GM21526 (cell line): ENCODE measurements around the gene XXYLT1.

ENCODE experiments used
- ATAC-seq: cut with Tn5 transposase; IDR thresholded peaks from one replicate; pipeline ENCODE4 v1.9.1; 2021; ENCODE audit warnings: moderate library complexity; ENCODE audit not compliant: unreplicated experiment, low FRiP score

The XXYLT1 gene

DNA sequence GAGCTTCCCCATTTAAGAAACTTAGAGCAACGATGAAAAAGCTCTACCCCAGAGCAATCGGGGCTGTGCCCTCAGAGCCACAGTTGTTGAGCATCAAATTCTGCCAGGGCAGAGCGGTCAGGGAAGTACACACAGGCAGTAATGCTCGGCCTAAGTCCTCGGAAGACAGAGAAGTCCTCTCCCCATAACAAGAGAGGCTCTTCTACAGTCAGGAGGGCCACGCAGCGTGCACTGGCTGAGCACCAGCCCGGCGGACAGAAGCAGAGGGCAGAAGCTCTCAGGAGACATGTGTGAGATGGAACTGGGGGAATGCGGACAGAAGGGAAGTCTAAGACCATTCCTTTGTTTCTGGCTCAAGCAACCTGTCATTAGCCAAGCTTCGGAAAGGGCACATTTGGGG lies 95.9 kb downstream of the XXYLT1 start:
- ATAC-seq, result no peak

DNA sequence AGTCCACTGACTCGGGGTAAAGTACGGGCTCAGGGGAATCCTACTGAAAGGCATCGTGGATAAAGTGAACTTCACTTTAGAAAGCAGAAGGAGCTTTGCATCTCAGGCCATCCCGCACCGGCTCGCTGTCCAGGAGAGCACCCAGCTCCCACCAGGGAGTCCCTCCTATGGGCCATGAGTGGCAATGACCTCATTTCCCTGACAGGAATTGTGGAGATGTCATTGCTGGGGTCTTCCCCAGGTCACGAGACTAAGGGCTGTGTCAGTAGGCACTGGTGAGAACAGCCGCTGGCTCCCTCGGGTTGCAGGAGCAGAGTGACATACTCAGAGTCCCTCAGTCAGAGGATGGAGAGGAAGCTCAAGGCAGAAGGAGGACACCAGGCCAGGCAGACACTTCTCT lies 97.3 kb downstream of the XXYLT1 start:
- ATAC-seq, result no peak

DNA sequence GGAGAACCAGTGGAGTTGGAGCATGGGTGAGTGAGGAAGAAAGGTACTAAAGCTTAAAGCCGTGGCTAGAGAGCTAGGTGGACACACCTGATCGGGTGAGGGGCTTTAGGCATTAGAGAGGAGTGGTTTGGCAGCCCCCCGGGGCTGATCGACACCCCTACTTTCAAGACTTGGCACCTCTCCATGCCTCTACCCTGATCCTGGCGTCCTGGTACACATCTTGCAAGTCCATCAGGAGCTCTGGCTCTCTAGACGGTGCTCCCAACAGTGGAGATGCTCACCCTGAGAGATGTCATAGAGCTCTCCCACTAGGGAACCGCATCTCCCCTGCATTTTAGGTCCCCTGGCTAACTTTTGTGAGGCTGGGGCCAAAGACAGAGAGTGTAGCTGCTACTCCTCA lies 98.1 kb downstream of the XXYLT1 start:
- no peak for ATAC-seq

DNA sequence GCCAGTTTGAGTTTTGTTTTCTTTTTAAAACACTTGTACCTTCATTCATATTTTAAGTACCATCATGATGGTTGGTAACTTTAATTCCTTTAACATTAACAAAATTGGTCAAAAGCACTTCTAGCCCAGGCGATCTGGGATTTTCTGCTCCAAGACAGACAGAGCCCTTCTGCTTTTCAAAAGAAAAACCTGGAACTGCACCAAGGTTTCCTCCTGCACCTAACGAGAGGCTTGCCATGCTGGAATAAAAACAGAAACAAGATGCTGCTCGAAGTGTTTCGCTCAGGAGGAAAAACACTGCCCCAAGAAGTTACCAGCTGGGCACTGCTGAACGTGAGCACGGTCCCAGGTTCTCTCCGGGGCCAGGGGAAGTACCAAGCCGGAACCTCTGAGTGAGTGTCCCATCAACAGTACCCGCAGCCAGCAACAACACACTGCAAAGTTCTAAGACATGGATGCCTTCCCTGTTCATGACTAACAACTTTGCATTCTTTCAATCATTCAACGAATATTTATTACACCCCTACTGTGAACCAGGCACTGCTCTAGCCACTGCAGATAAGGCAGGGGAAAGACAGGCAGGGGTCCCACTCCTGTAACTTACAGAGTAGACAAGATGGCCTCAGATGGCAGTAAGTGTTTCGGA lies 98.8 kb downstream of the XXYLT1 start:
- no peak for ATAC-seq

DNA sequence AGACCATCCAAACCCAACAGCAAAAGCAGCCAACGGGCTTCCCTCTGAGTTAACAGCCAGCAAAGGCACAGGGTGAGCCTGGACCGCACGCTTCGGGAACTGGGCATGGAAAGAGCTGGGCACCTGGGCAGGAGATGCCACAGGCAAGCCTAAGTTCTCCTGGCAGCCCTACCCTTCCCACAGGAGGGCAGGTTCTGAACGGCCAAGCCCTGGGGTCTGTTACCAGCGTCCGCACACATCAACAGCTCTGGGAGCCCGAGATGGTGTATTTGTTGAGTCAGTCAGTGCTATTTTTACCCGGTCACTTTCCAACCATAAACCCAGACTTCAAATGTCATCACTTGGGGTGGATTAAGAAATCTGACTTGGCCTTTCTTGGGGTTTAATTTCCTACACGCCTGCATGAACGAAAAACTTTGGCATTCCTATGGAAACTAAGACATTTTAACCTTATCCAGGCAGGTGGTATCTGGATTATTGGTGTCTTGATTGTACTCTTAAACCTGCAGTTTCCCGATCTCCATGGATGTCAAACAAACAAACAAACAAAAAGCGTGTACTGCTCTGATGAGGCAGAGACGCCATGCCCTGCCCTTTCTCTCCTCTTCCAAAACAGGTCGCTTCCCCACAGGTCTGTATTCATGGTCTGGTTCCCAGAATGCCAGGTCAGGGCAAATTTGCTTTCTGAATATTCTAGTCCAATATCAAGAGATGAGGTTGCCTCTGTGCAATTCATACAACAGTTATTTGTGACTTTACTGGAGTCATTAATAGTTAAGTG lies 99.7 kb downstream of the XXYLT1 start:
- ATAC-seq, result no peak

DNA sequence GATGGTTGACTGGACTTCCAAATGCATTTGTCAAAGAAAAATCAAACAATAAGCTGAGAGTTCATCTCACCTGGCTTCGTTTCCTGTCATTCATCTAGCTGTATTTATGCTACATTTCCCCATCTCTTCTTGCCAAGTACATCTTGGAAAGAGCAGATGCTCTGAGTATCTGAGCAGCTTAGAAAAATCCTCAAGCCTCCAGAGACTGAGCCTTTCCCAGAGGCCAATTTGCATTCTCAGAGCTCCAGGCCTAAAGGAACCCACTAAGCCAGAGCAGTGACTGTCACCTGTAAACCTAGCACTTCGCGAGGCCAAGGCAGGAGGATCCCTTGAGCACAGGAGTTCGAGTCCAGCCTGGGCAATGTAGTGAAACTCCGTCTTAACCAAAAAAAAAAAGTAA lies 100.5 kb downstream of the XXYLT1 start:
- ATAC-seq, result no peak

DNA sequence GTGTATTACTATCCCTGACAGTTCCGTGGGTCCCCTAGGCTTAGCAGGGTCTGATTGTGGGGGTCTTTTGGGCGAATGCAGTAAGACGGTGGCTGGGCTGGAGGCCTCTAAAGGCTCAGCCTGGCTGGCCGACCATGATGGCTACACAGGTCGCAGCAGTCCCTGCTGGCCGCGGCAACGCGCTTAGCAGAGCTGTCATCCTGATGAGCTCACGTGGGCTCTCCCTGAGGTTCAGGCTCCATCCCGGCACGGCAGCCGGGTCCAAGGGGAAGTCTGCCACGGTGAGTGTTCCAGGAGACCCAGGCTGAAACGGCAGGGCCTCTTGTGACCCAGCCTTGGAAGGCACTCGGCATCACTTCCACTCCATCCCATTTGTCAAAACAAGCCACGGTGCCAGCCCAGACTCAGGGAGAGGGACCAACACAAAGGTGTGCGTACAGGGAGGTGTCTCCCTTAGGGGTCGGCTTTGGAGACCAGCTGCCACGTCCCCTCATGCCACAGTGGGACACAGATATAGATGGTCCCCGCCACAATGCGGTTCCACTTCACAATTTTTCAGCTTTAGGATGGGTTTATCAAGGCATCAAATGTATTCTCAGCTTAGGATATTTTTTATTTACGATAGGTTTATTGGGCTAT lies 101.8 kb downstream of the XXYLT1 start:
- ATAC-seq, result no peak

DNA sequence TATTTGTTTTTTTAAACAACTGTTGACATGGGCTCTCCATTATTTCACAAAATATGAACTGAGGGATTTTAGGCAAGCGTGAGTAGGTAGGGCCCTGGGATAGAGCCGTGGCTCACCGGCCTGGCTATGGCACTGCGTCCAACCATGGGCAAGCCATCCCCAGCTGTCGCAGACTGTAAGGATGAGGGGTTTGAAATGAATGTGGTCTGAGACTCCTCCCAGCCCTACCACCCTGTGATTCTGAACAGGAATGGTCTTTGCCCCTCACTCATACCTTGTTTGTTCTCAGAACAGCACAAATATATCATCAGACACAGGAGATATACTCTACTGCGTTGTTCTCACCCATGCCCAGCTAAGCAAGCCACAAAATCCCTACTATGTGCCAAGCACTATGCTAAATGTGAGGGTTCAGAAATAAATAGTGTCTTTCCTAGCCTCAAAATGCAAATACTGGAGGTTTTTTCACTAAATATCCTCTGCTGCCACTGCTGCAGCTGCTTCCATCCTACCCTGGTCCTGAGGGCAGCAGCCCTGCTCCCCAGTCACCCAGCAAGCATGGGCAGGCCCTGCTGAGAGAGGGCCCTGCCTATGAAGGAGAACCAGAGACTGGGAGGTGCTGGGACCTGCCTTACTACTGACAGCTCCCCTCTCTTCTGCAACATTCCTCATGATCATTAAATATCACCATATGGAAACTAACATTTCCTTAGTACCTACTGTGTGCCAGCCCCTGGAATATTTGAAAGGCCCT lies 102.8 kb downstream of the XXYLT1 start:
- ATAC-seq, result no peak

DNA sequence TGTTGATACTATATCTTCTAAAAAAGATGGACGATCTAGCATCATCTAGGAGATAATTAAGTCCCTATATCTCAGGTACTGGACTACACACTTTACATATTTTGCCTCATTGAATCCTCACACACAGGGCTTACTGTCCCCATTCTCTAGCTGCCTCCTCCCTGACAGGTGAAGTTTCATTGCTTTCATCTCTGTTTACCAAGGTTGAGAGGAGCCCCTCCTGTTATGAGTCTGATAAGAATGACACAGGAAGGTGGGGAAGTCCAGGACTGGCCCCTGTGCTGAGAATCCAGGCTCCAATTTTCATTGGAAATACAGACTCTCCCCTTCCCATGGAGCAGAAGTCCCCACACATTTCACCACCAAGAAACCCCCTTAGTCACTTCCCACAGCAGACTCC lies 105.2 kb downstream of the XXYLT1 start:
- ATAC-seq, result no peak

DNA sequence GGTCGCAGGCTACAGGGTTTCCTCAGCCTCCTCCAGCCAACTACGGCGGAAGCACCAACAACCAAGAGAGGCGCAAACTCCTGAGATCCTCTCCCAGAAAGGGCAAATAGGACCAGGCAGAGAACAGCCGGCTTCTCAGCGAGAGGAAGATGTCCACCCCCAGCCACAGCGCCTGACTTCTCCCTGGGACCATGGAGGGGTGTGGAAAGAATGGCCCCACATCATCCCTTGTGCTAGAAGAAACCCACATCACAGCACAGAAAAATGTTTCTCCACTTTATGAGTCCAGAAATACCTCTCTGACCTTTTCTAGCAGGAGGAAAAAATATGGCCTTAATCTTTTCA lies 105.7 kb downstream of the XXYLT1 start:
- no peak for ATAC-seq

DNA sequence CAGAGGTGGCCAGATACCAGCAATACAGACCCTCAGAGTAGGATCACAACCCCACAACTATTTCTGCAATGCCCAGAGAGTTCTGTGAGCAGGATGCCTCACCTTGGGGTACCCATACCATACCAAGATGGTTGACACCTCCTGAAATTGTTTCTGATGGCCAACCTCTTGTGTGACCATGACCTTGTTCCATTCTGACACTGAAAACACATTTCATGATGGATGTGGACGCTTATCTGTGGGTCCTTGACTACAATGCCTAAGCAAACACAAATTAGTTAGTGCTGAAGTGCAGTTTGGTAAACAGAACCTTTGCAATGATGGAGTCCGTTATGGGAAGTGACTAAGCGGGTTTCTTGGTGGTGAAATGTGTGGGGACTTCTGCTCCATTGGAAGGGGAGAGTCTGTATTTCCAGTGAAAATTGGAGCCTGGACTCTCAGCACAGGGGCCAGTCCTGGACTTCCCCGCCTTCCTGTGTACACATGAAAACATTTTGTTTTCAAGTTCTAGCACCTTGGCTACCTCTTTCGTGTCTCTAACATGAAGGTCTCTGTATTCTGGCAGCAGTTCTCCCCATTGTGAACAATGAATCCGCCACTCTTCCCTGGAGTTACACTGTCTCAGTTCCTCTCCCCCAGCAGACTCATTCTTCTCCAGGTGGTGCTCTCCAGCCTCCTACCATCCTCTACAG lies 106.2 kb downstream of the XXYLT1 start:
- no peak for ATAC-seq

DNA sequence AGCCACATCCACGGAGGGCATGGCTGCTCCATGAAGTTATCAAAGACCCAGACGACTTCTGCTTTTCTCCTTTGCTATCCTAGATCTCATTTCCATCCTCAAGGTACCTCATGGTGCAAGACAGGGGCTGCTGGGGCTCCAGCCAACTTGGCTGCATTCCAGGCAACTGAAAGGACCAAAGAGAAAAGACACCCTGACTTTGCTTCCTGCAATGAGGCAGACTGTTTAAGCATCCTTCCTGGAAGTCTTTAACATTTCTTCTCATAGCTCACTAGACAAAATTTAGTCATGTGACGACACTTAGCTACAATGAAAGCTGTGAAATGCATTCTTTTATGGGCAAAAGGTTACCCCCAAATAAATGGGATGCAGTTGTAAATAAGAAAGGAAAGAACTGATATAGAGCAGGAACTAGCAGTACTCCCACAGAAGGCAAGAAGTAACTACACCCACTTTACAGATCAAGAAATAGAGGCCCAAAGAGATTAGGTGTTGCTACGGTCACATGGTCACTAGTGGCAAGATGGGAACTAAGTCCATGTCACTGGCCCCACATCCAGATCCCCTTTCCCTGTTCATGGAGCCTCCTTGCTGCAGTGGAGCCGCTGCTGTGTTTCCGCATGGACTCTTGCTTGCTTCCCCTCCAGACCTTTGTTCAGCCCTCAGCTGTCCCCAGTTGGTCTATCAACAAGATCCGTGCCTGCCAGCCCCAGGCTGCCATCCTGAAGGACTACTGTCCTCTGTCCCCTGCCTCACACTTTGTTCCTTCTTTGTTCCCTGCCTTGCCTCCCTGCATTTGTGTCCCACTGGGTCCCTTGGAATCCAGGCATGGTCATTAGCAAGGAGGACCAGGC lies 107.0 kb downstream of the XXYLT1 start:
- no peak for ATAC-seq

DNA sequence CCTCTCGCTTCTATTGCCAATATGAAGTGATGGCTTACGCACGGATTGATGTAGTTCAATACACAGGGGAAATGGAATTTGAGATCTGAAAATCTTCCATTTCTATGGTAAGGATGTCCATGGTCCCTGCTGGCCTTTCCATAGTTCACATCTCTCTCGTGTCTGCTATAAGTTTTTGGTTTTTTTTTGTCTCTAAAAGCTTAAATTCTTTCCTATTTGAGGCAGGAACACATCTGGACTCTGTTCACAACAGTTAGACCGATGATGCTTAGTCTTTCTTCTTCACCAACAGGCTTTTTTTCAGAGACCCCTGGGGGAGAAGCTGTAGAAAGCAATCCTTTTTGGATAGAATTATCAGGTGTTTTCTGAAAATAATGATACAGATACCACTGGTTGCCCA lies 108.1 kb downstream of the XXYLT1 start:
- no peak for ATAC-seq

DNA sequence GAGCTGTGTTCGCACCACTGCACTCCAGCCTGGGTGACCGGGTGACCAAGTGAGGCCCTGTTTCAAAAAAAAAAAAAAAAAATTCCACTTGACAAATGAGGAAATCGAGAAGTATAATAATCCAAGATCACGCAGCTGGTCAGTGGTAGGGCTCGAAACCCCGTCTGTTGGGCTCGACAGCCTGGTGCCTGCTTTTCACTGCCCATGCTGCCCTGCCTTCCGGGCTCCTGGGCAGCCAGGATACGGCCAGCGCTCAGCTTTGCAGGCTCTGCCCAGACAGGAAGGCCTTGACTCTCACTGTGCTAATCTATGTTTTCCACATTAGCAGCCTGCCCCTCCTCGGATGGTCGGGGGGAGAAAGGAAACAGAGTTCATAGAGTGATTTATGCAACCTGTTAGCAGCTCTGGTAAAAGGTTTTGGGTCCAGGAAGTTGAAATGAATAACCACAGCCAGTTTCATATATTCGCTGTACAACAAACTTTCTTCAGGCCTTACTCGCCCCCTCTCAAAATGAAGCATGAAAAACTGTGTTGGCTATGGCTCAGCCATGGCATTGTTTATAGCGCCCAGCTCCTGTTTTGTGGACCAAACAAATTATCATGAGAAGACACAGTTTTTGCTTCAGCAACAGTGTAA lies 108.8 kb downstream of the XXYLT1 start:
- peak; percentile 55 for ATAC-seq

DNA sequence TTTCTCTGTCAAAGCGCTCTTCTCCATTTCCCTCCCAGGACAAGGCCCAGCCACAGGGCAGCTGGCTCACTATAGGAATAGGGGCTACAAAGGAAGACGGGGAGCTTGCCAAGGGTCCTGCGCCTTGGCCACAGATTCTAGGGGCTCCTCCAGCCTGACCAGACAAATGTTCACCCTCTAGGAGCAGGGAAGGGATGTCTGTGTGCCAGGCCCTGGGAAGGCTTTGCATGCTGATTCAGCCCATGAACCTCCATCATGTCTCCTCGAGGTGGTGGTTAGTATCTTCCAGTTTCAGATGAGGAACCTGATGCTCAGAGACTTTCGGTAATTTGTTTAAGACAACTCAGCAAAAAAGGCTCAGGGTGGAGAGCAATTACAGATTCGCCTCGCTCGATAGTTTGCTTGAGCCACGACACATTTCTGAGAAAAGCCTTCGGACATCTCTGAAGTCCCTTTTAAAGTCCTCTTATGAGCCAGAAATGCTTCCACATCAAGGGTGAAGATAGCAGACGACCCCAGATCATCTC lies 110.0 kb downstream of the XXYLT1 start:
- no peak for ATAC-seq

DNA sequence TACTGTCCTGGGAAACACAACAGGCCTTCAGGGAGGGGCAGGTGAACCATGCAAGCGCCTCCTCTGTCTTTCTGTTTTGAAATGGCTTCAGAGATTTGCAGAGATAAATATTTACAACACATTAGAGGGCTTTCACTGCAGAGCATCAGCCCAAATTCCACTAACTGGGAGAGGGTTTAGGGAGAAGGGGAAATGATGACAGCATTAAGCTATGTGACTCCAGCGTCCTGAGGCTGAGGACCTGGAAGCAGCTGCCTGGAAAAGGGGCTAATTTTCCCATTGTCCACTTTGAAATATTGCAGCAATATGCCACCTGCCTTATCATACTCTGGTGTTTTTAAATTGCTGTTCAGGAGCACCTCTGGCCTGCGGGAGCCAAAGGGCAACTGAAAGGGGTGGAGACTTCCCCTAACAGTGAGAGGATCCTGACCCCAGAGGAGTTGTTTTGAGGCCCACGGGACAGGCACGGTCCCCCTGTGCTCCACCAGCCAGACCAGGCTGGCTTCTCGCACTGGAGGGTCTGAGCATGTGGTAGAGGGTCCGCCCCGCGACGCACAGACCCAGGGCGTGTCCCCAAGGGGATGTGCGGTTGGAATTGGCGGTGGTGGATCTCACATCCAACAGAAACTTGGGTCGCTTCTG lies 110.6 kb downstream of the XXYLT1 start:
- no peak for ATAC-seq

DNA sequence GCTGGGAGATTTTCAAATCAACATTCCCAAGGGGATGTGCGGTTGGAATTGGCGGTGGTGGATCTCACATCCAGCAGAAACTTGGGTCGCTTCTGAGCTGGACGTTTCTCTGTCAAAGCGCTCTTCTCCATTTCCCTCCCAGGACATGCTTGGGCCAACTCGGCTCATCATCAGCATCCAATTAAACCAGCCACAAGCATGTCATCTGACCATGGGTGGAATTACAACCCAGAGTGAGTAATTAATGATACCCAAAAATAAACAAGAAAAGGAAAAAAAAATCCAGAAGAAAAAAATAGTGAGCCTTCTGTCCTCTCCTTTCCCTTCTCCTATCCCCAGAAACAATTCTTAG lies 111.2 kb downstream of the XXYLT1 start:
- no peak for ATAC-seq

DNA sequence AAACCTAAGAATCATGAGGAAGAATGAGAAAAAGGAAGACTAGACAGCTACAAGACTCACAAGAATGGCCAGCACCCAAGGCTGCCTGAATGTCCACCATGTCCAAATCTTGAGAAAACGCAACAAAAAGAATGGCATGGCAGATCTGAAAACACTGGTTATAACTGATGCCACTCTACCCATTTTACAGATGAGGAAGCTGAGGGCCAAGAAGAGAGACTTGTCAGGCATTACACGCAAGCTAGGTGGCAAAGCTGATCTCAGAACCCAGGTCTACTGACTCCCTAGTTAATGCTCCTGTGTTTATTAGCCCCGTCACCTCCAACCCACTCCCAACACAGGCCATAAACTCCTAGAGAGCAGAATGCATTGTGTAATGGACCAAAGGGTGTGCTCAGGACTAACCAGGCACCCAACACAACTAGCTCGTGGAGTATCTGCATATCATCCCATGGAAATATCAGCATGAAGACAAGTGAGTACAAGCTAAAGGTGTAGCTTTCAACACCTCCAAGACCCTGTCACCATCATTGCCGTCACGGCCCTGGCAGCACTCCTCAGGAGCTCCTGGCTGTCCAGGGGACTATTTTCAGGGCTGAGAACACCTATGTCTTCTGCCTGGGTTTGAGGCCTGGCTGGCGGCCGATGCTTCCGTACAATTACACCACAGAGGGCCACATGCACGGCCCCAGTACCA lies 111.7 kb downstream of the XXYLT1 start:
- ATAC-seq, result no peak
